ENCODE data around the gene IL17RA. TPM values are rescaled to one million over a fixed set of nuclear protein-coding genes. Genes with fewer than 3 reads are reported as not detected.
"Not testable (repeated sequence)": the region's sequence is repeated elsewhere in the genome, so short reads cannot be mapped to it uniquely, and the experiment has no call there.

The IL17RA gene
- total and polyA plus RNA-seq, 2 experiments from 2014 or later, result 3.3 to 4.7 TPM

DNA sequence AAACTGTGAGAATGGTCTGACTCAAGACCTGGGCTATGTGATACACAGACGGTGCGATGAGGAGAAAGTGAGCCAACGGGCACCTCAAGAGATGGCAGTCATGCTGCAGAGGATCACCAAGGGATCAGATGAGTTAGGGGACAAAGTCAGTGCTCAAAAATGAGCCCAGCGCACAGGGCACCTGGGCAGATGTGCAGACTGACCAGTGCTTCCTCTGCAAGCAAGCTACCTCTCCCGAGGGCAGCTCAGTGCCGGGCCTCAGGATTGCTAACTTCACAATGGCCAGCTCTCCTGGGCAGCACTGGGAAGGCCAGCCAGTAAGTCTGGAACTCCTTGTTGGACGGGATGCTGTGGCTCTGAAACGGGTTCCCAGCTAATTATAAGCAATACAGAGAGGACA, 59.0 kb downstream of the IL17RA start:
- H3K4me3 ChIP-seq, result no peak overlapping the region
- H3K27ac ChIP-seq, result no peak overlapping the region
- H3K36me3 ChIP-seq, result peaks cover 12% of the 10 kb centered on the region
- peaks cover 3% of the 10 kb centered on the region for H3K4me1 ChIP-seq (ENCODE audit: low read depth)
- no peaks in the 10 kb centered on the region for H3K9me3 ChIP-seq (ENCODE audit: low read depth)
- TF ChIP-seq, protein P1, sequence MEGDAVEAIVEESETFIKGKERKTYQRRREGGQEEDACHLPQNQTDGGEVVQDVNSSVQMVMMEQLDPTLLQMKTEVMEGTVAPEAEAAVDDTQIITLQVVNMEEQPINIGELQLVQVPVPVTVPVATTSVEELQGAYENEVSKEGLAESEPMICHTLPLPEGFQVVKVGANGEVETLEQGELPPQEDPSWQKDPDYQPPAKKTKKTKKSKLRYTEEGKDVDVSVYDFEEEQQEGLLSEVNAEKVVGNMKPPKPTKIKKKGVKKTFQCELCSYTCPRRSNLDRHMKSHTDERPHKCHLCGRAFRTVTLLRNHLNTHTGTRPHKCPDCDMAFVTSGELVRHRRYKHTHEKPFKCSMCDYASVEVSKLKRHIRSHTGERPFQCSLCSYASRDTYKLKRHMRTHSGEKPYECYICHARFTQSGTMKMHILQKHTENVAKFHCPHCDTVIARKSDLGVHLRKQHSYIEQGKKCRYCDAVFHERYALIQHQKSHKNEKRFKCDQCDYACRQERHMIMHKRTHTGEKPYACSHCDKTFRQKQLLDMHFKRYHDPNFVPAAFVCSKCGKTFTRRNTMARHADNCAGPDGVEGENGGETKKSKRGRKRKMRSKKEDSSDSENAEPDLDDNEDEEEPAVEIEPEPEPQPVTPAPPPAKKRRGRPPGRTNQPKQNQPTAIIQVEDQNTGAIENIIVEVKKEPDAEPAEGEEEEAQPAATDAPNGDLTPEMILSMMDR (IDR thresholded peaks at IDR 0.05; ENCODE audit: low read depth, low read length), result no peak
- DNase-seq (ENCODE audit: low read depth in 1 of 2, low spot score in 1 of 2), result no peak
- H3K27me3 ChIP-seq, result no peaks in the 10 kb centered on the region

DNA sequence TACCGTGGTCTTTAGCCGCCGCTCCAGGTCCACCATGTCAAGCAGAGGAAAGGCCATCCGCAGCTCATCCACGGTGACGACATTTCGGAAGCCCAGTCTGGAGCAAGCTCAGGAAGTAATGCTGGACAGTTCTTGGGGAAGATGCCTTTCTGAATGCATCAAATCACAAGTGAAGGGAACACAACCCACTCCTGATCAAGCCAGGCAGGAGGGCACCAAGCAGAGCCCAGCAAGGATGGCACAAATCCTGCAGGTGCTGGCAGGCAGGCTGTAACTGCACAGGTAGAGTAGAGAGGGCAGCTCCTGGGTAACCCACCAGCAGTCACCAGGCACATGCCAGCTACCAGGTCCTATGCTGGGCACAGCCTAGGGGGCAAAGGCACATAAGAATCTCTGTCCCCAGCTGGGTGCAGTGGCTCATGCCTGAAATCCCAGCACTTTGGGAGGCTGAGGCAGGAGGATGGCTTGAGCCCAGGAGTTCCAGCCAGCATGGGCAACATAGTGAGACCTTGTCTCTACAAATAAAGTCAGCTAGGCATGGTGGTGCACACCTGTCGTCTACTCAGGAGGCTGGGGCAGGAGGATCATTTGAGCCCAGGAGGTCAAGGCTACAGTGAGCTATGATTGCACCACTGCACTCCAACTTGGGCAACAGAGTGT, 60.4 kb downstream of the IL17RA start:
- no peak for DNase-seq (ENCODE audit: low read depth in 1 of 2, low spot score in 1 of 2)
- Histone ChIP-seq H3K36me3 (peaks cover 12% of the 10 kb centered on the region), H3K4me1 (ENCODE audit: low read depth) (no peaks in the 10 kb centered on the region), H3K9me3 (ENCODE audit: low read depth) (no peaks in the 10 kb centered on the region), H3K27me3 (no peaks in the 10 kb centered on the region), H3K4me3 (no peak overlapping the region), H3K27ac (no peak overlapping the region)
- TF ChIP-seq, protein P1 (IDR thresholded peaks at IDR 0.05; ENCODE audit: low read depth, low read length), result no peak

DNA sequence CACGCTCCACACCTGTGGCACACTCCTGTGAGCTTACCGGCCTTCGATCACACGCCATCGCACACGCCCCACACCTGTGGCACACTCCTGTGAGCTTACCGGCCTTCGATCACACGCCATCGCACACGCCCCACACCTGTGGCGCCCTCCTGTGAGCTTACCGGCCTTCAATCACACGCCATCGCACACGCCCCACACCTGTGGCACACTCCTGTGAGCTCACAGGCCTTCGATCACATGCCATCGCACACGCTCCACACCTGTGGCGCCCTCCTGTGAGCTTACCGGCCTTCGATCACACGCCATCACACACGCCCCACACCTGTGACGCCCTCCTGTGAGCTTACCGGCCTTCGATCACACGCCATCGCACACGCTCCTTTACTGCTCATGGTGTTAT, 62.7 kb downstream of the IL17RA start:
- not testable (repeated sequence) for DNase-seq (ENCODE audit: low read depth in 1 of 2, low spot score in 1 of 2); H3K27me3 ChIP-seq; H3K4me3 ChIP-seq; H3K27ac ChIP-seq; H3K4me1 ChIP-seq (ENCODE audit: low read depth); H3K9me3 ChIP-seq (ENCODE audit: low read depth)
- peaks cover 11% of the 10 kb centered on the region for H3K36me3 ChIP-seq

DNA sequence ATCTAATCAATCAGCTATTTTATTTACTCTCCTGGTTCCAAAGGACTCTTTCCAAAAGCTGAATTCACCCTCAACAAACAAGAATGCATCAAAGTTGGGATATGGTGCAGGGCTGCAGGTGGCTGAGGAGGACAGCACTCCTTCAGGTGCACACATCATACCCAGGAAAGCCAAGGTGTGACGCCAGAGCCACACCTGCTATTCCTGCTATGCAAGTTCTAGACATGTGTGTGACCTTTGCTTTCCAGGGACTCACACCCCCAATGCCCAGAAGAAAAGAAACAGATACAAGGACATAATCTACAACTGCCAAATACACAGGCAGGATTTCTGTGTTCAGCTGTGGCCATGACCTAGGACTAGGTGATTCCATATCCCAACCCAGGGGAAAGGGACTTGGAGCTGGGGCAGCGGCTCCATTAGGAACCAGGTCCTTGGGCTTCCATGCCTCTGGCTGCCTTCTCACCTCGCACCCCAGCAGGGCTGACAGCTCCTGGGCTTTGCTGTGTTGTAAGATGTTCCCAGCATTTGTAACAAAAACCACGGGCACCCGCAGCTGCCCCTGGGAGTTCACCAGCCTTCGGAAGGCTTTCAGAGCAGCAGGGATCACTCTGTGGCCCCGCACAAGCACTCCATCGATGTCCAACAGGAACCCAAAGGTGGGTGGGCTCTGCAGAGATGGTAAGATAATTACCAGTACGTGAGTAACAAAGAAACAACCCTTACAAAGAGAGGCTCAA, 64.4 kb downstream of the IL17RA start:
- no peak overlapping the region for H3K27ac ChIP-seq
- H3K9me3 ChIP-seq (ENCODE audit: low read depth), result no peaks in the 10 kb centered on the region
- no peaks in the 10 kb centered on the region for H3K27me3 ChIP-seq
- no peaks in the 10 kb centered on the region for H3K36me3 ChIP-seq
- no peak for DNase-seq (ENCODE audit: low read depth in 1 of 2, low spot score in 1 of 2)
- TF ChIP-seq, protein P1 (IDR thresholded peaks at IDR 0.05; ENCODE audit: low read depth, low read length), result no peak
- no peaks in the 10 kb centered on the region for H3K4me1 ChIP-seq (ENCODE audit: low read depth)
- H3K4me3 ChIP-seq, result no peak overlapping the region

DNA sequence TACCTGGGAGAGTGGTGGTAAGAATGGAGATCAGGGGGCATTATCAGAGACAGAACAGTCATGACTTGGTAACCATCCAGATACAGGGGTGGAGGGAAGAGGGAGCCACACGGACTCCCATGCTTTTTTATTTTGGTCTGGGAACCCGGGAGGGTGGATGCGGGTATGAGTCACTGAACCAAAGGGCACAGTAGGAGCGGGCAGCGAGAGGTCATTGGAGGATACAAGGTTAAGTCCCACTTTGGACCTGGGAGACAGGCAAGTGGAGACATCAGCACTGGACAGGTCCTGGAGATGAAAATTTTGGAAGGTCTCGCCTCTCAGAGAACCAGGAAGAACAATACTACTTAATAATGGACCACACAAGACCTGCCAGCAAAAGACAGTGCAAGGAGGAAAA, 67.5 kb downstream of the IL17RA start:
- no peaks in the 10 kb centered on the region for H3K36me3 ChIP-seq
- no peak overlapping the region for H3K27ac ChIP-seq
- no peaks in the 10 kb centered on the region for H3K9me3 ChIP-seq (ENCODE audit: low read depth)
- TF ChIP-seq, protein P1 (IDR thresholded peaks at IDR 0.05; ENCODE audit: low read depth, low read length), result no peak
- H3K4me1 ChIP-seq (ENCODE audit: low read depth), result peaks cover 5% of the 10 kb centered on the region
- no peaks in the 10 kb centered on the region for H3K27me3 ChIP-seq
- DNase-seq (ENCODE audit: low read depth in 1 of 2, low spot score in 1 of 2), result no peak
- no peak overlapping the region for H3K4me3 ChIP-seq

DNA sequence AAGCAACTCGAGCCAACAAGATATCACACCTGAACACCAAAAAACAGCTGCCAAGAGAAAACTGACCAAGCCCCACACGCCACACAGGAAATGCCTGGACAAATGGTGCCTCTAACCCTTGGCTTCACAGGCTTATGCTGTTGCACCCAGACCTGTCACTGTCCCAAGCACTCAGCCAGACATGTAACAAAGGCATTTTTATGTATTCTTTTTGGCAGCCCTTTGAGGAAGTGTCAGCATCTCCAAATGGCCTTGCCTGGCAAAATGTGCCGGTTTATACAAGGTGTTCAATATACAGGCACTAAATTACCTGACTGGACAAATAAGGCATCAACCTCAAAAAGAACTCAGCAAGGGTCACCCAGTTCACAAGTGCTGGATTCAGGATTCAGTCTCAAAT, 68.2 kb downstream of the IL17RA start:
- TF ChIP-seq, protein P1 (IDR thresholded peaks at IDR 0.05; ENCODE audit: low read depth, low read length), result no peak
- no peaks in the 10 kb centered on the region for H3K27me3 ChIP-seq

More for the DNA sequence above, 68.2 kb downstream of the IL17RA start:
- no peaks in the 10 kb centered on the region for H3K9me3 ChIP-seq (ENCODE audit: low read depth)
- no peak for DNase-seq (ENCODE audit: low read depth in 1 of 2, low spot score in 1 of 2)
- no peak overlapping the region for H3K4me3 ChIP-seq
- no peak overlapping the region for H3K27ac ChIP-seq
- H3K36me3 ChIP-seq, result no peaks in the 10 kb centered on the region
- peaks cover 5% of the 10 kb centered on the region for H3K4me1 ChIP-seq (ENCODE audit: low read depth)
